Endothelial cell of hepatic sinusoid (primary cell): ENCODE data around the gene ANXA3.
"Not testable (repeated sequence)": the region's sequence is repeated elsewhere in the genome, so short reads cannot be mapped to it uniquely, and the experiment has no call there.

Experiments used
- in situ Hi-C: cut with HindIII; loops from 2 replicates; pipeline ENCODE4 v1.10.0; 2017; ENCODE audit warnings: low sequenced_read_pairs

Gene ANXA3

DNA sequence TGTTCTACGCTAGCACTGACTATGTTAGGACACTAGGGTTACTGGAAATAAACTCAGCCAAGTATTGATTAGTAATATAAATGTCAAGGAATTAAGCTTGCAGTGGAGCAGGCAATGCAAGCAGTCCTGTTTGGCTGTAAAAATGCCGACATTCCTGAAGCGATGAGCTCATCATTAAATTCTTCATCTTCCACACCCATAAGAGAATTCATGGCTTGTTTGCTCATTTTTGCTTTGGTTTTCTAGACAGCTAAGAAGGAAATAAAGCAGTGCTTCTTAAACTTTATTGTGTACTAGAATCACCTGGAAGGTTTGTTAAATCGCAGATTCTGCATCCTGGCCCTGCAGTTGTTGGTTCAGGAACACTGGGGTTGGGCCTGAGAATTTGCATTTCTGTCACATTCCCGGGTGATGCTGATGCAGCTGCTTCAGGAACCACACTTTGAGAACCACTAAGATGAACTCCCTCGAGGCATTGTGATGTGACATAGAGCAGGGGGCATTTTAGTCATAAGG lies 17.8 kb downstream of the ANXA3 start:
- in situ Hi-C loops = no loop called here

DNA sequence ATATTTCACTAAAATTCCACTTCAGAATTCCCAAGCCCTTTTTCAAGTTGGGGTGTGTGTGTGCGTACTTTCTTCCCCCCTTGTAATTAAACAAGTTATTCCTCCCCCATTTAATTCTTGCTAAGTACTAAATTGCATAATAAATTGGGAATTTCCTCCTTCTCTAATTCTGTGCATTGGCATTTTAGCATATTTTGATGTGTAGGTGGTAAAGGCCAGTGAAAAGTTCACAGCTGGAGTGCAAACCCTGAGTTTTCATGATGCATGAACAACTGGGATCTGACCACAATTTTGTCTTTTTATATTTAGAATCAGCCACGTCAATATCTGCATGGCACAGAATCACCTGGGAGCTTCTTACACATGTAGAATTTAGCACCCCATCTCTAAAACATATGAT lies 18.5 kb downstream of the ANXA3 start:
- in situ Hi-C loops = no loop called here

GRCh38 chr4:78571804-78572203 lies 20.2 kb downstream of the ANXA3 start:
- in situ Hi-C loops = no loop called here

DNA sequence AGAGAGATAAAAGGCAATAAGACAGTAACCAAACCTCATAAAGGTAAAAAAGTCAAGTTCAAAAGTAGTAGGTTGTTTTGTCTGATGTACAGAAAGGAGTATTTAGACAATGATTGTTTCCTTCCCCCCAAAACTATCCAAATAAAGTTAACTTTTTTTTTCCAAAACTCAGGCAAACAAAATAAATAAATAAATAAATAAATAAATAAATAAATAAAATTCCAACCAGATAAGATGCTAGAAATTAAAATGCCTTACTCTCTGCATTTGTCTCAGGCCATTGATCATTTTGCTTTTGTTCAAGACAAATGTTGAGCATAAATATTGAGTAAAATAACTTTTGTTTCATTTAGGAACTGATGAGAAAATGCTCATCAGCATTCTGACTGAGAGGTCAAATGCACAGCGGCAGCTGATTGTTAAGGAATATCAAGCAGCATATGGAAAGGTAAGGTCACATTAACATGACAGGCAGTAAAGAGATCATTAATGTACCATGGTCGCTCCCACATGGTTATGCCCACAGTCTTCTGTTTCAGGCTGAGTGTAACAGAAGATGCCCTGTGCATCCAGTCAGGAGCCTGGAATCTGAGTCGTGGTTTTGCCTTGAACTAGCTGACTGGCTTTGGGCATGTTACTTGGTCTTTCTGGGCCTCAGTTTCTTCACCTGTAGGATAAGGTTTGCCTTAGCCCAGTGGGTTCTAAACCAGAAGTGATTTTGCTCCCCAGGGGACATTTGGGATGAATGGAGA lies 27.3 kb downstream of the ANXA3 start:
- in situ Hi-C loops = no loop called here

GRCh38 chr4:78581618-78582017 lies 30.0 kb downstream of the ANXA3 start:
- in situ Hi-C loops = no loop called here

DNA sequence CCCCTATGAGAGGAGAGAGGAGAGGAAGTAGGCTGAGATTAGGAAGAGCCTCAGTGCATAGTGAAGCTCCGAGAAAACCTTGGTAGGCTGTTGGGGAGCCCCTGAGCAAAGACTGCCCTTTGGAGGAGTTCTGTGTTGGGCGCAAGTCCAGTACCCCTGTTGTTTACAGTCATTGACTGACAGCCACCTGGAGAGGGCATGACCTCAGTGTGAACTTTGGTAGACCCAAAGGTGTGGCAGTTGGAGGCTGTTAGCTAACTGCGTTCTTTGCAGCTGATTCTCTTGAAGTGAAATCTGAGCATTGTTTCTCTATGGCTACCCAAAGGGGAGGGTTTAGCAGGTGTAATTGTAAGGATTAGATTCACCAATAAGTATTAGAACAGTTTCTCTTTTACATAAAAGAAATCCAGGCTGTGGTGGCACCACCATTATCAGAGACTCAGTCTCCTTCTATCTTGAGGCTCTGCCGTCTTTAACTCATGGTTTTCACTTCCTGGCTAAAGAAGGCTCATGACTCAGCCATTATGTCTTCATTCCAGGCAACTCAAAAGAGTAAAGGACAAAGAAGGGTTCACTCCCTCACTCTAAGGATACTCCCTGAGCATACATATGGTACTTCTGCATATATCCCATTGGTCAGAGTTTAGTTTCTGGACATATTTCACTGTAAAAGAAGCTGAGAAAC lies 33.4 kb downstream of the ANXA3 start:
- in situ Hi-C loops = no loop called here

DNA sequence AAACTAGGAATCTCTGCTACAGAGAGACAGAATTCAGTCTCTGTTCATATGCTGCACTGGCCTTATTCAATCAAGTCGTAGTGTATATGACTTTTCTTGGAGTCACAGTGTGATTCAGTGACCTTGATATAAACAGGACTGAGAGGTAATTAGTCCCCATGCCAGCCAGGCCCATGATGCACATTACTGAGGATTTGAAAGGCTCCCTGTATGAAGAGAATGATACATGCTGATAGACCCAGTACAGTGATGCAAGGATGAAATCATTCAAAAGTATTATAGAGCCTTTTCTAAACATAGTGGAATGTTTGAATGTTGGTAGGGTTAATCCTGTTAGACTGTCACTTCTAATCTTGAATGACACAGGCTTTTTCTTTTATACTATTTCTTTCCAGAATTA lies 34.1 kb downstream of the ANXA3 start:
- in situ Hi-C loops = no loop called here

DNA sequence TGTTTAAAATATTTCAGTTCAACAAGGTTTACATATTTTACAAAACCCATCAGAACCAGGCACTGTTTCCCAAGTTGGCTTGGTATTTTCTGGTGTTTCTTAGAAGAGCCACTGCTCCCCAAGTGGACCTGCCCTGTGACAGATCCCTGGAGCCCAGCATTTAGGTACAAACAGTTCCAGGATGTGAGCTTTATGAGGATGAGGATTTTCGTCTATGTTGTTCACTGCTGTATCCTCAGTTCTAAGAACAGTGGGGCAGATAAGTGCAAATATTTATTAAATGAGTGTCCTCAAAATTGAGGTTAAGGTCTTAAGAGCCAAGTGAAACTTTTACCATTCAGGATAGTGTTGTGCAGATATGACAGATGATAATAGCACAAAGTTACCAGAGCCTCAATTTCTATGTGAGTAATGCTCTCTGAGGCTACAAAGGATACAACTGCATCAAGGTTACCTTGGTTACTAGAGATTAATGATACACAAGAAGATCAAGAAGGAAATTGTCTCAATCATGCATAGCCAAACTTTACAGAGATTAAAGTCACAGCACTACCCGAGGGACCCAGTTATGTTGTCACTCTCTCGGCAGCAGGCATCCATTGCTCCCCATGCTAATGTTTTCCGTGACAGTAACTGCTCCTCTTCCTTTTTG lies 37.5 kb downstream of the ANXA3 start:
- in situ Hi-C loops = no loop called here

GRCh38 chr4:78591404-78591803 lies 39.8 kb downstream of the ANXA3 start:
- in situ Hi-C loops = no loop called here

DNA sequence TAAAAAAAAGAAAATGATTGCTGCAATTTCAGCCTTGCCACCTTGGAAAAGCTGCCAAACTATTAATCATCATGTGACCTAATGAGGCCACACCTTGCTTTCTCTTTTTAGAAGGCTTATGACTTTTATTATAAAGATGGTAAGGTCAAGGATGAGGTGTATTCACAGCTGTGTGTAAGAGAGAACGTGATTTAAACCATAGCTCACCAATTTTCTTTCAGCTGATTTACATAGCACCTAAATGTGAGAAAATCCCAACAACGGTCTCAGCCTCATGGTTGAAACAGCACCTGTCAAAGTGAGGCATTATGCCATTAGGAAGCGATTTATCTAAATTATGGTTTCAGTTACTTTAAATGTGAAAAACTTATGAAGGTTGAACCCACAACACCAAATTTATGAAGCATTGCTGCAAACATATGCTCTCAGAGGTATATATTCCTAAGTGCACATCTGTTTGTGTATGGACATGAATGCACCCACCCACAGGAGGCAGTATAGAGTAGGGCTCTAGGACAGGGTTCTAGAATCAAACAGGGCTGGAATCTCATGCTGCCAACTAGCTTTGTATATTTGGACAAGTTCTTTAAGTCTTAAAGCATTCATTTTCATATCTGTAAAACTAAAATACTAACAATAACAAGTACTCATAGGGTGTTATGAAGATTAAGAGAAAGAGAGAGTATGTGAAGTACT lies 40.7 kb downstream of the ANXA3 start:
- in situ Hi-C loops = no loop called here

GRCh38 chr4:78596111-78596742 lies 44.7 kb downstream of the ANXA3 start:
- in situ Hi-C loops = no loop called here

DNA sequence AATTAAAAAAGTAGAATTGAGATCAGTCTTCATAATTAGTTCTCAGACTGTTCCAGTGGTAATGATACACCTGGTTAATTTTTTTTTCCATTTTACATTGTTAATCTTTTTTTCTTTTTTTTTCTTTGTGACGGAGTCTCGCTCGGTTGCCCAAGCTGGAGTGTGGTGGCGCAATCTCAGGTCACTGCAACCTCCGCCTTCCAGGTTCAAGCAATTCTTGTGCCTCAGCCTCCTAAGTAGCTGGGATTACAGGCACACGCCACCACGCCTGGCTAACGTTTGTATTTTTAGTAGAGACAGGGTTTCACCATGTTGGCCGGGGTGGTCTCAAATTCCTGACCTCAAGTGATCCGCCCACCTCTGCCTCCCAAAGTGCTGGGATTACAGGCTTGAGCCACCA lies 46.9 kb downstream of the ANXA3 start:
- in situ Hi-C loops = not testable (repeated sequence)

GRCh38 chr4:78599147-78599546 lies 47.6 kb downstream of the ANXA3 start:
- in situ Hi-C loops = no loop called here

DNA sequence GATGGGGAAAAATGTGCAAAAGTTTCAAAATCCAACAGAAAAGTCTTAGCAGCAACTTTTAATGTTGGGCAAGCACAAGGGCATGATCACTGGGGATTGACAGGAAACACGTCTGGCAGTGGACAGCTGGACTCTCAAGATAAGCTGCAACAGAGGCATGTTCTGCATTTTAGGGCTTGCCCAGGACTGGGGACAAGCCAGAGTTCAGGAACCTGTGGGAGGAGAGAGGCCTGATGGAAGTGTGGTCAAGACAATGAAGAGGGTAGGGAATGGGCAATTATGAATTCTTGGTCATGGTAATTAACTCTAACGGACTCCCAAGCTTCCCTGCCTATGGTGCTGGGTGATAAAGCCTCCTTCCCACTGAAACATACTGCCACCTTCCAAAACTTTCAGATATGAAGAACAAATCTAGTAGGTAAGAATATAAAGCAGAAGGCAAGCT lies 48.4 kb downstream of the ANXA3 start:
- in situ Hi-C loops = loop anchor here (25.0 kb wide), 1 partner anchor 262 kb away; no protein-coding TSS in a partner anchor

DNA sequence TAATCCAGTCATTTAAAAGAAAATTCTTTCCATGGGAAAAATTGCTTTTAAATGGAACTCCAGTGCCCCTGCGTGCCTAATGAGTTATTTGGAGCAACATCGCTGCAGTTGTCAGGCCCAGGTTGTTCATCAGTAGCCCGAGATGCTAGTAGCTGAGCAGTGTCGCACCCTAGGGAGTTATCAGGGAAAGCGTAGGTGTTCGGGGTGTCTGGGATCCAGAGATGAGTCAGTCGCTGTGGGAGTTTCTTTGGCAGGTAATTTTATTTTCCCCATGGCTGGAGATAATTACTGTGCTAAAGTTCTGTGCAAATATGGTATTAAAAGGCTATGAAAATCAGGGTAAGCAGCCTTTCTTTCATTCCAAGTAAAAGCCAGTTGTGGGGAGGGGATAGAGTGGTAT lies 49.4 kb downstream of the ANXA3 start:
- in situ Hi-C loops = loop anchor here (25.0 kb wide), 1 partner anchor 261 kb away; no protein-coding TSS in a partner anchor

- in situ Hi-C loops = loop anchor here (25.0 kb wide), 1 partner anchor 260 kb away; no protein-coding TSS in a partner anchor
Measured at GRCh38 chr4:78602334-78602733, 50.8 kb downstream of the ANXA3 start.

DNA sequence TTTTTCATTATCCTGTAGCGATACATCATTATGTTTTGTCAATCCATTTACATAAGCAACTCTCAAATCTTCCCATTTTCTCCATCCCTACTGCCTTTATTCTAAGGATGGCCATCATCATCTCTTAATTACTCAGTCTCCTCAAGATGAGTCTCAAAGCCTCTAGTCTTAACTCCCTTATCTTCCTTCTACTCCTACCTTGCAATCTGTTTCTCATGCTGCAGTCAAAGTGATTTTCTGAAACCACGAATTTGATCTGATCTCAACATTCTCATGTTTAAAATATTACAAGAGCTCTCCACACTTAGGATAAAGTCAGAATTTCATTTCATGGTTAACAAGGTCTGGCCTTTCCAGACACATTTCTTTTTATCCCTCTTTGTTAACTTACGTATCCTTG lies 51.8 kb downstream of the ANXA3 start:
- in situ Hi-C loops = loop anchor here (25.0 kb wide), 1 partner anchor 259 kb away; no protein-coding TSS in a partner anchor

- in situ Hi-C loops = loop anchor here (25.0 kb wide), 1 partner anchor 257 kb away; no protein-coding TSS in a partner anchor
Measured at GRCh38 chr4:78604988-78605387, 53.4 kb downstream of the ANXA3 start.

DNA sequence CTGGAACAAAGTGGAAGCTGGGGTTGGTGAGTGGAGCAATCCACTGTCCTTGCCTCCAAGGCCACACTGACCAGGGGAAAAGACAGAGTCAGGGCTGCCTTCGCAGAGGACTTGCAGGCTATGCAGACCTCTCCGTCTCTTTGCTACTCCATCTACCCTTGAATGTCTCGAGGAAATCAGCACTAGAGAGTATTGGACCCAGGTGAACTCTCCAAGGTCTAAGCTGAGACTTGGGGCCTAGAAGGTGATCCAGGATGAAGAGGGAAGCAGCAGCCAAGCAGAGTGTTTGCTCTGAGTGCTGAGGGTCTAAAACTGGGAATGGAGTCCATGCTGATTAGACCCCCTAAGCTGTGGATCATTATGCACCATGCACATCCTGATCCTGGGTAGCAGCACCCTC lies 54.5 kb downstream of the ANXA3 start:
- in situ Hi-C loops = loop anchor here (25.0 kb wide), 1 partner anchor 256 kb away; no protein-coding TSS in a partner anchor

GRCh38 chr4:78606530-78607095 lies 55.0 kb downstream of the ANXA3 start:
- in situ Hi-C loops = loop anchor here (25.0 kb wide), 1 partner anchor 256 kb away; no protein-coding TSS in a partner anchor
